Activated T-helper 2 cell treated with anti-CD3 and anti-CD28 coated beads, Interferon-gamma antibody, Interleukin-2, Interleukin-4, amounts not matched to agents 10 μg/mL and 5 μg/mL and 100 μg/mL, durations not matched to agents 14 hours and 24 hours and 36 hours (primary cell): ENCODE results near the gene SAV1. TPM values are rescaled to one million over a fixed set of nuclear protein-coding genes. Genes with fewer than 3 reads are reported as not detected.
"Not testable (repeated sequence)": the region's sequence is repeated elsewhere in the genome, so short reads cannot be mapped to it uniquely, and the experiment has no call there.

Experiments
- DNase-seq: peaks from one replicate; pipeline ENCODE4 v3.0.0; 2021; ENCODE audit warnings: low spot score
- H3K27ac Mint-ChIP-seq: one replicate; pipeline ENCODE4 v1.8.0; 2021; ENCODE audit warnings: mixed read lengths
- H3K27me3 Mint-ChIP-seq: one replicate; pipeline ENCODE4 v1.8.0; 2021; ENCODE audit warnings: low read depth, mixed read lengths
- H3K36me3 Mint-ChIP-seq: one replicate; pipeline ENCODE4 v1.8.0; 2021; ENCODE audit warnings: low read depth, mixed read lengths
- H3K4me1 Mint-ChIP-seq: one replicate; pipeline ENCODE4 v1.8.0; 2021; ENCODE audit warnings: low read depth, mixed read lengths
- H3K4me3 Mint-ChIP-seq: one replicate; pipeline ENCODE4 v1.8.0; 2021; ENCODE audit warnings: low read depth, mild to moderate bottlenecking, moderate library complexity, mixed read lengths
- H3K9me3 Mint-ChIP-seq: one replicate; pipeline ENCODE4 v1.8.0; 2021; ENCODE audit warnings: mixed read lengths
- intact Hi-C: fragments of 100-400 bp; cut with micrococcal nuclease; formaldehyde crosslinking; loops from one replicate; pipeline ENCODE4 v1.15.1; 2023
- total RNA-seq: library from RNA; stranded (reverse); gene quantifications from 2 replicates; pipeline ENCODE4 v1.2.3, GENCODE V29; 2022

Gene SAV1
- 13.1 and 13.5 TPM in 2 replicates for total RNA-seq

DNA sequence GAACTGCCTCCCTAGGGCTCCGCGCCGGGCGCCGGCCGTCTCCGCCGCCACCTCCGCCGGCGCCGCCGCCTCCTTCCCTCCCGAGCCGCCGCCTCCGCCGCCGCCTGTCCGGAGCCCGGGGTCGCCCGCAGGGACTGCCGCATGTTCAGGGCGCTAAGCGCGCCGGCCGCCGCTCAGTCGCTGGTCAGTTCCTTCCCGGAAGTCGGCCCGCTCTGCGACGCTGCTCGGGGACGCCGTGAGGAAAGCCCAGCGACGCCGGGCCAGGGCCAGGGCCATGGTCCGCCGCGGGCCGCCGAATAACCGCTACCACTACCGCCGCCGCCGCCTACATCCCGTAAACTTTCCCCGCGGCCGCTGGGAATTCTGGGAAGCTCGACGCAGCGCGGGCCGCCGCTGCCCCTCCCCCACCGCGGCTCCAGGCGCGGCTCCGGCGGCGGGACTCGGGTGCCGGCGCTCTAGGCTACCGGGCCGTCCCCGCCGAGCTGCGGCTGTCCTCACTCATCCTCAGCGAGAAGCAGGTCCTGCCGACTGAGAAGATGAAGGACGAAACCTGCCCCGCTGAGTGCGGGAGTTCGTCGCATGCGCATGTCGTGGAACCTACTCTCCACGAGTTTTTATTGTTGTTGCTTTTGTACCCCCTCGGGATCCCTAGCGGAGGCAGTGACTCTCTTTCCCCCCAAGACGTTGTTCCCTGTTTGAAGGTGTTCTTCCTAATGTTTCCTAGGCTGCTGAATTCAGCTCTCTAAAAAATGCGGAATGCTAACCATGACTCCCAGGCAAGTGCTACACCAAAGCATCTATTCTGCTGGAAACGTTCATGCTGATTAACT lies at the start of gene SAV1:
TSS of gene SAV1 (minus strand) at position 311 of the 830 bp plus-strand sequence. CDS start 339 bp downstream, outside the sequence.
- Mint-ChIP-seq H3K9me3 (no peaks in the 10 kb centered on the region), H3K4me1 (peaks cover 15% of the 10 kb centered on the region), H3K4me3 (no peak within 1 kb of the TSS), H3K36me3 (peaks cover 10% of the 10 kb centered on the region), H3K27me3 (no peaks in the 10 kb centered on the region), H3K27ac (peak within 1 kb of the TSS; percentile 47)
- peak; percentile 36 for DNase-seq
- intact Hi-C loops: loop anchor here (2.0 to 5.0 kb wide), 3 partner anchors 59 to 109 kb away; no protein-coding TSS in a partner anchor

GRCh38 chr14:50717811-50718210 lies 49.7 kb upstream of the SAV1 start:
- no peaks in the 10 kb centered on the region for H3K4me1 Mint-ChIP-seq
- no peak overlapping the region for H3K4me3 Mint-ChIP-seq
- H3K27me3 Mint-ChIP-seq: no peaks in the 10 kb centered on the region
- H3K9me3 Mint-ChIP-seq: no peaks in the 10 kb centered on the region
- peaks cover 16% of the 10 kb centered on the region for H3K36me3 Mint-ChIP-seq
- intact Hi-C loops: no loop called here
- no peak for DNase-seq
- no peak overlapping the region for H3K27ac Mint-ChIP-seq

DNA sequence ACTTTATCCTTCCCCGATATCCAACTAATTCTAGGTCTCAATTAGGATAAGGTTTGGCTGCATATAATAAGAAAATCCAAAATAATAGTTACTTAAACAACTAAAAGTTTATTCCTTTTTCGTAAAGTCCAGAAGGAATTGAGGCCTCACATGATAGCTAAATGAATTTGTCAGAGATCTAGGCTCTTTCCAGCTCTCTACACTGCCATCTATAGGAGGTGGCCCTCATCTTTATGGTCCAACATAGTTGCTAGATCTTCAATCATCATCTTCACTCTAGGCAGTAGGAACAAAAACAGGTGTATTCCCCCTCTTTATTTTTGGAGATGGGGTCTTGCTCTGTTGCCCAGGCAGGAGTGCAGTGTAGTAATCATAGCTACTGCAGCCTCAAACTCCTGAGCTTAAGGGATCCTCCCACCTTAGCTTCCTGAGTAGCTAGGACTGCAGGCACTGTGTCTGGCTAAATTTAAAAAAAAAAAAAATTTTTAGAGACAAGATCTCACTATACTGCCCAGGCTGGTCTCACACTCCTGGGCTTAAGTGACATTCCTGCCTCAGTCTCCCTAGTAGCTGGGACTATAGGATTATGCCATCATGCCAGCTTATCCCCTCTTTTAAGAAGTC lies 46.5 kb upstream of the SAV1 start:
- Mint-ChIP-seq H3K27me3 (no peaks in the 10 kb centered on the region), H3K4me3 (no peak overlapping the region), H3K9me3 (no peaks in the 10 kb centered on the region), H3K36me3 (no peaks in the 10 kb centered on the region), H3K27ac (no peak overlapping the region), H3K4me1 (no peaks in the 10 kb centered on the region)
- intact Hi-C loops: loop anchor here (5.0 kb wide), 1 partner anchor 172 kb away; no protein-coding TSS in a partner anchor
- DNase-seq: no peak

DNA sequence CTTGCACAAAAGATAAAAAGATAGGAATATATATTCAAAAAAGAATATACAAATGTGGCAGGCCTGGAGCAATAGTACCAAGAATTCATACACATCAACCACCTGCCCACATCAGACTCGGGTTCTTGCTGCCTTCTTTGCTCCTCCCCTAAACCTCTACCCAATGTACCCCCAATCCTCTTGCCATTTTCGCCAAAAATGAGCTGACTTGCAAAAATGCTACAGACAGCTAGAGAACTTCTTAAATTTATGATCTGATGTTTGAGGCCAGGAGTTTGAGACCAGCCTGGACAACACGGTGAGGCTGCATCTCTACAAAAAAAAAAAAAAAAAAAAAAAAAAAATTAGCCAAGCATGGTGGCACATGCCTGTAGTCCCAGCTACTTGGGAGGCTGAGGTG lies 42.9 kb upstream of the SAV1 start:
- Mint-ChIP-seq H3K4me3 (no peak overlapping the region), H3K4me1 (no peaks in the 10 kb centered on the region), H3K9me3 (no peaks in the 10 kb centered on the region), H3K27ac (no peak overlapping the region), H3K27me3 (no peaks in the 10 kb centered on the region), H3K36me3 (no peaks in the 10 kb centered on the region)
- DNase-seq: no peak
- intact Hi-C loops: loop anchor here (5.0 kb wide), 1 partner anchor 169 kb away; no protein-coding TSS in a partner anchor

DNA sequence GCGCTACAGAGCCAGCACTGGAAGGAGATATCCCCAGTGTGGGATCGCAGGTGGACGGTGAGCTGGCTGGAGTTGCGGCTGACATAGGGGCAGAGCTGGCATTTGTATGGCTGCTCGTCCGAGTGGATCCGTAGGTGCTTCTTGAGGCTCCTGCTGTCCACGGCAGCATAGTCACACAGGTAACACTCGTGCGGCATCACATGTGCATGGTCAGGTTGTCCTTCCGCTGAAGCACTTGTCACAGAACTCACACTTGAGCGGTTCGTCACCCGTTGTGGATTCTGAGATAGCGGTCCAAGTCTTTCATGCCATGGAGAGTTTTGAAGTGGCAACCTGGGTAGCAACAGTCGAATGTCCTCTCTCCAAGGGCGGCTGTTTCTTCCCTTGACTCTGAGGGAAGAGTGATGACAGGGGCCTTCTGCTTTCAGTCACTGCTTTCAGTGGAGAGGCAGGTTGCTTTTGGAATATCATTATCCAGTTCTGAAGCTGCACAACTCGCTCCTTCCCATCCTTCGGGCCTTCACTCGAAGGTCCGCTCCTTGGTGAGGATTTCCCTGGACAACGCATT lies 37.0 kb upstream of the SAV1 start:
- Mint-ChIP-seq H3K27ac (no peak overlapping the region), H3K27me3 (peaks cover 6% of the 10 kb centered on the region), H3K4me1 (no peaks in the 10 kb centered on the region), H3K9me3 (no peaks in the 10 kb centered on the region), H3K4me3 (no peak overlapping the region), H3K36me3 (no peaks in the 10 kb centered on the region)
- no peak for DNase-seq
- intact Hi-C loops: no loop called here

- no peak overlapping the region for H3K4me3 Mint-ChIP-seq
- intact Hi-C loops: no loop called here
- no peaks in the 10 kb centered on the region for H3K4me1 Mint-ChIP-seq
- no peak overlapping the region for H3K27ac Mint-ChIP-seq
- H3K36me3 Mint-ChIP-seq: no peaks in the 10 kb centered on the region
- peaks cover 10% of the 10 kb centered on the region for H3K27me3 Mint-ChIP-seq
- no peaks in the 10 kb centered on the region for H3K9me3 Mint-ChIP-seq
- DNase-seq: no peak
Measured at GRCh38 chr14:50704454-50705010, 36.4 kb upstream of the SAV1 start.

GRCh38 chr14:50697659-50698290 lies 29.7 kb upstream of the SAV1 start:
- H3K27ac Mint-ChIP-seq: no peak overlapping the region
- no peak for DNase-seq
- H3K9me3 Mint-ChIP-seq: peaks cover 4% of the 10 kb centered on the region
- intact Hi-C loops: no loop called here
- peaks cover 3% of the 10 kb centered on the region for H3K36me3 Mint-ChIP-seq
- peaks cover 19% of the 10 kb centered on the region for H3K27me3 Mint-ChIP-seq
- H3K4me3 Mint-ChIP-seq: no peak overlapping the region
- H3K4me1 Mint-ChIP-seq: no peaks in the 10 kb centered on the region

DNA sequence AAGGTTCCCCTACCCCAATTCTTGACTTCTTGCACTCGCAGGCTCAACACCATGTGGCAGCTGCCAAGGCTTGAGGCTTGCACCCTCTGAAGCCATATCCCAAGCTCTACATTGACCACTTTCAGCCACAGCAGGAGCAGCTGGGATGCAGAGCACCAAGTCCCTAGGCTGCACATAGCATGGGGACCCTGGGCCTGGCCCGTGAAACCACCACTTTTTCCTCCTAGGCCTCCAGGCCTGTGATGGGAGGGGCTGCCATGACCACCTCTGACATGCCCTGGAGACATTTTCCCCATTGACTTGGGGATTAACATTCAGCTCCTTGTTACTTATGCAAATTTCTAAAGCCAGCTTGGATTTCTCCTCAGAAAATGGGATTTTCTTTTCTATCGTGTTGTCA lies 26.2 kb upstream of the SAV1 start:
- H3K36me3 Mint-ChIP-seq, H3K4me1 Mint-ChIP-seq, intact Hi-C loops, H3K4me3 Mint-ChIP-seq, DNase-seq, H3K27ac Mint-ChIP-seq: not testable (repeated sequence)
- H3K9me3 Mint-ChIP-seq: peaks cover 15% of the 10 kb centered on the region
- H3K27me3 Mint-ChIP-seq: peaks cover 12% of the 10 kb centered on the region

- DNase-seq: no peak
- Mint-ChIP-seq H3K27ac (no peak overlapping the region), H3K4me1 (no peaks in the 10 kb centered on the region), H3K4me3 (no peak overlapping the region), H3K27me3 (peaks cover 9% of the 10 kb centered on the region), H3K36me3 (no peaks in the 10 kb centered on the region), H3K9me3 (peaks cover 10% of the 10 kb centered on the region)
- intact Hi-C loops: no loop called here
Measured at GRCh38 chr14:50688875-50689274, 20.8 kb upstream of the SAV1 start.

DNA sequence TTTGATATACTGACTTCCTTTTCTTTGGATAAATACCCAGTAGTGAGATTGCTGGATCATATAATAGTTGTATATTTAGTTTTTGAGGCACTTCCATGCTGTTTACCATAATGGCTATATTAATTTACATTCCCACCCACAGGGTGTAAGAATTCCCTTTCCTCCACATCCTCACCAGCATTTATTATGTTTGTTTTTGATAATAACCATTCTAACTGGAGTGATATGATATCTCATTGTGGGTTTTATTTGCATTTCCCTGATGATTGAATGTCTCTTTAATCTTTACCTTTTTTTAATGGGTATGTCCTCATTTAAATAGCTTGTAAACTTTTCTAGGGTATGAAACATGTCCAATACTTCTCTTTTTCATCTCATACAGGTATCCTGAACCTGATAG lies 11.6 kb upstream of the SAV1 start:
- H3K4me3 Mint-ChIP-seq: no peak overlapping the region
- peaks cover 13% of the 10 kb centered on the region for H3K27me3 Mint-ChIP-seq
- no peak for DNase-seq
- intact Hi-C loops: no loop called here
- H3K4me1 Mint-ChIP-seq: peaks cover 9% of the 10 kb centered on the region
- H3K27ac Mint-ChIP-seq: no peak overlapping the region
- H3K36me3 Mint-ChIP-seq: no peaks in the 10 kb centered on the region
- H3K9me3 Mint-ChIP-seq: no peaks in the 10 kb centered on the region

GRCh38 chr14:50678163-50678562 lies 10.1 kb upstream of the SAV1 start:
- intact Hi-C loops: no loop called here
- H3K4me1 Mint-ChIP-seq: peaks cover 9% of the 10 kb centered on the region
- DNase-seq: no peak
- H3K4me3 Mint-ChIP-seq: no peak overlapping the region
- no peaks in the 10 kb centered on the region for H3K9me3 Mint-ChIP-seq
- no peak overlapping the region for H3K27ac Mint-ChIP-seq
- H3K27me3 Mint-ChIP-seq: peaks cover 8% of the 10 kb centered on the region
- H3K36me3 Mint-ChIP-seq: no peaks in the 10 kb centered on the region

DNA sequence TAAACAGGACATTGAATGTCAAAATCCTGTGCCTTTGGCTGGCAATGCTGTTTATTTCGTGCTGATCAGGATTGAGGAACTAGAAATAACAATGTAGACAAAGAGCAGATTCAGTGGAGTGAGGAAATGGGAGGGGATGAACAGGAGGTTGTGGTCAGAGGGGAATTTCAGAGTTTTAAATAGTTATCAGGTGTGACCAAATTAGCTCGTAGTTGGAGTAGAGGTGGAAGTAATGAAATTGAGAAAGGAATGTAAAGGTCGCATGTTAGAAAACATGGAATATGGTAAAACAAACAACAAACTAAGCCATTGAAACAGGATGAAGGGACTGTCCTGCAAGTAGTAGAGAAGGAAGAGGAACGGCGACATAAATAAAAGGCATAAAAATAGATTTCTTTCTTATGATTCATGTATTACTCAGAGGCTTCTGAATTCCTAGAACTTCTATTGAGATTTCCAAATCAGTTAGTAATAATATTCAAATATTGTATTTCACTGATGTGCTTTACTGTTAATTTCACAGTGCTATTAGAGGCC lies 9.5 kb upstream of the SAV1 start:
- Mint-ChIP-seq H3K9me3 (no peaks in the 10 kb centered on the region), H3K27ac (no peak overlapping the region), H3K36me3 (no peaks in the 10 kb centered on the region), H3K4me3 (no peak overlapping the region), H3K27me3 (peaks cover 8% of the 10 kb centered on the region), H3K4me1 (peaks cover 9% of the 10 kb centered on the region)
- intact Hi-C loops: no loop called here
- no peak for DNase-seq
